T47D (cell line): ENCODE data around the gene GJA1.
"Not testable (repeated sequence)": the region's sequence is repeated elsewhere in the genome, so short reads cannot be mapped to it uniquely, and the experiment has no call there.

Experiments used
- DNase-seq, 2 experiments: peaks; one replicate each; pipeline versions ENCODE4 v3.0.0 to v3.0.0-alpha.2; 2011 to 2012; ENCODE audit warnings: low read depth in 1 of 2, low spot score in 1 of 2
- JUND ChIP-seq: IDR thresholded peaks from 2 replicates; pipeline ENCODE4 v1.6.1; 2012; ENCODE audit warnings: low read depth
- in situ Hi-C: cut with HindIII; loops from 2 replicates; pipeline ENCODE4 v1.10.0; 2016; ENCODE audit warnings: low sequenced_read_pairs, low pct_unique_long_range_greater_than_20kb

Gene GJA1

GRCh38 chr6:121442576-121442975 is 7.1 kb downstream of the GJA1 start:
- no peak for TF ChIP-seq JUND
- no peak for DNase-seq
- in situ Hi-C loops = no loop called here

GRCh38 chr6:121443971-121444541 is 8.6 kb downstream of the GJA1 start:
- in situ Hi-C loops = no loop called here
- TF ChIP-seq JUND = no peak
- DNase-seq = no peak

- DNase-seq, in situ Hi-C loops: not testable (repeated sequence)
These were observed 11.3 kb downstream of the GJA1 start for GRCh38 chr6:121446705-121447104.

GRCh38 chr6:121447746-121448145 is 12.3 kb downstream of the GJA1 start:
- in situ Hi-C loops, DNase-seq: not testable (repeated sequence)

- in situ Hi-C loops, DNase-seq: not testable (repeated sequence)
These were observed 13.1 kb downstream of the GJA1 start for GRCh38 chr6:121448528-121448927.

GRCh38 chr6:121449331-121449730 is 13.9 kb downstream of the GJA1 start:
- TF ChIP-seq JUND = no peak
- in situ Hi-C loops = no loop called here
- DNase-seq = no peak

GRCh38 chr6:121450242-121450641 is 14.8 kb downstream of the GJA1 start:
- in situ Hi-C loops = no loop called here
- no peak for TF ChIP-seq JUND
- no peak for DNase-seq

- TF ChIP-seq JUND = no peak
- DNase-seq = no peak
- in situ Hi-C loops = no loop called here
These were observed 15.8 kb downstream of the GJA1 start for GRCh38 chr6:121451250-121451649.

- TF ChIP-seq JUND = no peak
- in situ Hi-C loops = no loop called here
- DNase-seq = no peak
These were observed 17.7 kb downstream of the GJA1 start for GRCh38 chr6:121453191-121453590.

- DNase-seq = no peak
- TF ChIP-seq JUND = no peak
- in situ Hi-C loops = no loop called here
These were observed 24.7 kb downstream of the GJA1 start for GRCh38 chr6:121460170-121460569.

- no peak for DNase-seq
- TF ChIP-seq JUND = no peak
- in situ Hi-C loops = no loop called here
These were observed 27.6 kb downstream of the GJA1 start for GRCh38 chr6:121463087-121463486.

- DNase-seq = no peak
- in situ Hi-C loops = no loop called here
- TF ChIP-seq JUND = no peak
These were observed 29.7 kb downstream of the GJA1 start for GRCh38 chr6:121465101-121465500.

GRCh38 chr6:121479486-121480098 is 44.1 kb downstream of the GJA1 start:
- no peak for DNase-seq
- TF ChIP-seq JUND = no peak
- in situ Hi-C loops = no loop called here

GRCh38 chr6:121480099-121480713 is 44.8 kb downstream of the GJA1 start:
- in situ Hi-C loops = no loop called here
- TF ChIP-seq JUND = no peak
- DNase-seq = no peak
